OCI-LY1 (cell line): ENCODE measurements around the gene CMTM4.

Source experiments
- EZH2 ChIP-seq: fragments of 200-600 bp; sonication (generic), shearing (Covaris generic); IDR thresholded peaks from 2 replicates; pipeline ENCODE4 v1.8.0; 2017; ENCODE audit warnings: borderline replicate concordance, mixed run types, mild to moderate bottlenecking, antibody characterized with exemption, low read length, moderate library complexity, mixed read lengths
- TF ChIP-seq, protein P1 (sequence below): fragments of 200-600 bp; sonication (generic), shearing (Covaris generic); IDR thresholded peaks from 2 replicates; pipeline ENCODE4 v1.5.1; 2017; ENCODE audit warnings: mild to moderate bottlenecking, antibody characterized with exemption, low read length, moderate library complexity, mixed read lengths

DNA sequence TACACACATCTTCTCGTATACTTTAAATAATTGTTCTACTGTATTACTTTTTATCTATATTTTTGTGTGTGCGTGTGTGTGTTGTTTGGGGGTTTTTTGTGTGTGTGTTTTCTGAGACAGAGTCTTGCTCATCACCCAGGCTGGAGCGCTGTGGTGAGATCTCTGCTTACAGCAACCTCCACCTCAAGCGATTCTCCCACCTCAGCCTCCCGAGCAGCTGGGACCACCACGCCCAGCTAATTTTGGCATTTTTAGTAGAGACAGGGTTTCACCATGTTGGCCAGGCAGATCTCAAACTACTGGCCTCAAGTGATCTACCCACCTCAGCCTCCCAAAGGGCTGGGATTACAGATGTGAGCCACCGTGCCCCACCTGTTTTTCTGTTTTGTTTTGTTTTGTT lies 1.5 kb upstream of the CMTM4 start:
- TF ChIP-seq, protein P1, sequence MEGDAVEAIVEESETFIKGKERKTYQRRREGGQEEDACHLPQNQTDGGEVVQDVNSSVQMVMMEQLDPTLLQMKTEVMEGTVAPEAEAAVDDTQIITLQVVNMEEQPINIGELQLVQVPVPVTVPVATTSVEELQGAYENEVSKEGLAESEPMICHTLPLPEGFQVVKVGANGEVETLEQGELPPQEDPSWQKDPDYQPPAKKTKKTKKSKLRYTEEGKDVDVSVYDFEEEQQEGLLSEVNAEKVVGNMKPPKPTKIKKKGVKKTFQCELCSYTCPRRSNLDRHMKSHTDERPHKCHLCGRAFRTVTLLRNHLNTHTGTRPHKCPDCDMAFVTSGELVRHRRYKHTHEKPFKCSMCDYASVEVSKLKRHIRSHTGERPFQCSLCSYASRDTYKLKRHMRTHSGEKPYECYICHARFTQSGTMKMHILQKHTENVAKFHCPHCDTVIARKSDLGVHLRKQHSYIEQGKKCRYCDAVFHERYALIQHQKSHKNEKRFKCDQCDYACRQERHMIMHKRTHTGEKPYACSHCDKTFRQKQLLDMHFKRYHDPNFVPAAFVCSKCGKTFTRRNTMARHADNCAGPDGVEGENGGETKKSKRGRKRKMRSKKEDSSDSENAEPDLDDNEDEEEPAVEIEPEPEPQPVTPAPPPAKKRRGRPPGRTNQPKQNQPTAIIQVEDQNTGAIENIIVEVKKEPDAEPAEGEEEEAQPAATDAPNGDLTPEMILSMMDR, result no peak
- TF ChIP-seq EZH2, result no peak
